ENCODE measurements around the gene LCLAT1. TPM values are rescaled to one million over a fixed set of nuclear protein-coding genes. Genes with fewer than 3 reads are reported as not detected.

Gene LCLAT1
- polyA plus RNA-seq, 1 donor (not counting 4 experiments of a cell fraction or from before 2014, with no cell fraction given), result 17.1 TPM

- Histone ChIP-seq H3K9ac (ENCODE audit: control insufficient read depth, extremely low read depth, insufficient read depth, low read length) (no peak overlapping the region), H3K27me3 (ENCODE audit: control insufficient read depth, extremely low read depth, insufficient read depth, low read length) (no peaks in the 10 kb centered on the region), H3K79me2 (ENCODE audit: control insufficient read depth, insufficient read depth, low read length) (no peaks in the 10 kb centered on the region), H3K4me3 (ENCODE audit: control insufficient read depth in 2 of 3, extremely low read depth in 1 of 3, insufficient read depth in 2 of 3, low read depth in 1 of 3, low read length in 3 of 3) (no peak overlapping the region), H2AFZ (ENCODE audit: control insufficient read depth, low read length) (no peak overlapping the region), H3K4me2 (ENCODE audit: control insufficient read depth, extremely low read depth, insufficient read depth, low read depth, low read length) (no peak overlapping the region), H3K9me1 (ENCODE audit: control insufficient read depth, extremely low read depth, insufficient read depth, low read length) (no peaks in the 10 kb centered on the region), H3K36me3 (ENCODE audit: control insufficient read depth in 2 of 2, extremely low read depth in 1 of 2, insufficient read depth in 2 of 2, low read length in 2 of 2) (no peaks in the 10 kb centered on the region), H4K20me1 (ENCODE audit: control insufficient read depth, extremely low read depth, insufficient read depth, low read length) (no peaks in the 10 kb centered on the region), H3K27ac (ENCODE audit: control insufficient read depth, insufficient read depth, low read length) (no peak overlapping the region), H3K9me3 (ENCODE audit: control insufficient read depth, low read depth, low read length) (no peaks in the 10 kb centered on the region), H3K4me1 (ENCODE audit: control insufficient read depth, extremely low read depth, insufficient read depth, low read length) (no peaks in the 10 kb centered on the region)
- DNase-seq (ENCODE audit: low read depth, low spot score) (no peak), FAIRE-seq (no peak)
- dilution Hi-C loops (cut with MboI; ENCODE audit: extremely low pct_ligation_motif_present, low sequenced_read_pairs), result no loop called here
- TF ChIP-seq CTCF (optimal IDR thresholded peaks at IDR 0.05 in 1 of 3, IDR thresholded peaks at IDR 0.05 in 1 of 3, conservative IDR thresholded peaks at IDR 0.05 in 1 of 3; ENCODE audit: extremely low read depth in 1 of 3, insufficient read depth in 2 of 3, low read length in 3 of 3), result no peak
- no peak for TF ChIP-seq EZH2 (IDR thresholded peaks at IDR 0.05; ENCODE audit: low read length)
Measured at GRCh38 chr2:30481323-30481800, 34.3 kb downstream of the LCLAT1 start.

GRCh38 chr2:30482011-30482410 lies 35.0 kb downstream of the LCLAT1 start:
- no peaks in the 10 kb centered on the region for H3K79me2 ChIP-seq (ENCODE audit: control insufficient read depth, insufficient read depth, low read length)
- H3K27me3 ChIP-seq (ENCODE audit: control insufficient read depth, extremely low read depth, insufficient read depth, low read length), result no peaks in the 10 kb centered on the region
- no peaks in the 10 kb centered on the region for H3K9me1 ChIP-seq (ENCODE audit: control insufficient read depth, extremely low read depth, insufficient read depth, low read length)
- no peak for TF ChIP-seq CTCF (optimal IDR thresholded peaks at IDR 0.05 in 1 of 3, IDR thresholded peaks at IDR 0.05 in 1 of 3, conservative IDR thresholded peaks at IDR 0.05 in 1 of 3; ENCODE audit: extremely low read depth in 1 of 3, insufficient read depth in 2 of 3, low read length in 3 of 3)
- no peak for TF ChIP-seq EZH2 (IDR thresholded peaks at IDR 0.05; ENCODE audit: low read length)
- no peak overlapping the region for H2AFZ ChIP-seq (ENCODE audit: control insufficient read depth, low read length)
- H3K9ac ChIP-seq (ENCODE audit: control insufficient read depth, extremely low read depth, insufficient read depth, low read length), result no peak overlapping the region
- no peak overlapping the region for H3K4me3 ChIP-seq (ENCODE audit: control insufficient read depth in 2 of 3, extremely low read depth in 1 of 3, insufficient read depth in 2 of 3, low read depth in 1 of 3, low read length in 3 of 3)
- H3K27ac ChIP-seq (ENCODE audit: control insufficient read depth, insufficient read depth, low read length), result no peak overlapping the region
- H3K9me3 ChIP-seq (ENCODE audit: control insufficient read depth, low read depth, low read length), result no peaks in the 10 kb centered on the region
- no peaks in the 10 kb centered on the region for H3K4me1 ChIP-seq (ENCODE audit: control insufficient read depth, extremely low read depth, insufficient read depth, low read length)
- dilution Hi-C loops (cut with MboI; ENCODE audit: extremely low pct_ligation_motif_present, low sequenced_read_pairs), result no loop called here
- FAIRE-seq, result no peak
- no peak overlapping the region for H3K4me2 ChIP-seq (ENCODE audit: control insufficient read depth, extremely low read depth, insufficient read depth, low read depth, low read length)
- no peaks in the 10 kb centered on the region for H4K20me1 ChIP-seq (ENCODE audit: control insufficient read depth, extremely low read depth, insufficient read depth, low read length)
- no peak for DNase-seq (ENCODE audit: low read depth, low spot score)
- no peaks in the 10 kb centered on the region for H3K36me3 ChIP-seq (ENCODE audit: control insufficient read depth in 2 of 2, extremely low read depth in 1 of 2, insufficient read depth in 2 of 2, low read length in 2 of 2)
